DMS79 treated with DMSO at 0.1 percent for 48 hours (cell line): ENCODE measurements around the gene MAPK6.
A peak's percentile ranks its signal among the peaks of the same experiment; 100 is the strongest.
"Not testable (repeated sequence)": the region's sequence is repeated elsewhere in the genome, so short reads cannot be mapped to it uniquely, and the experiment has no call there.

ENCODE experiments used
- DNase-seq: peaks from one replicate; lab custom pipeline; 2025; lab: John Stamatoyannopoulos, UW

MAPK6 gene

GRCh38 chr15:52042051-52042851 lies 23.2 kb downstream of the MAPK6 start:
- DNase-seq, result peak; percentile 14

GRCh38 chr15:52045795-52046298 lies 26.8 kb downstream of the MAPK6 start:
- DNase-seq, result not testable (repeated sequence)

GRCh38 chr15:52046552-52046951 lies 27.5 kb downstream of the MAPK6 start:
- not testable (repeated sequence) for DNase-seq

- no peak for DNase-seq
Measured at GRCh38 chr15:52050416-52050815, 31.4 kb downstream of the MAPK6 start.

- no peak for DNase-seq
Measured at GRCh38 chr15:52052066-52052935, 33.3 kb downstream of the MAPK6 start.

GRCh38 chr15:52054381-52054780 lies 35.4 kb downstream of the MAPK6 start:
- DNase-seq, result no peak

- DNase-seq, result not testable (repeated sequence)
Measured at GRCh38 chr15:52054858-52055257, 35.8 kb downstream of the MAPK6 start.

- no peak for DNase-seq
Measured at GRCh38 chr15:52056001-52056400, 37.0 kb downstream of the MAPK6 start.

GRCh38 chr15:52056496-52056895 lies 37.5 kb downstream of the MAPK6 start:
- no peak for DNase-seq

- no peak for DNase-seq
Measured at GRCh38 chr15:52057996-52058395, 39.0 kb downstream of the MAPK6 start.

GRCh38 chr15:52060501-52060900 lies 41.5 kb downstream of the MAPK6 start:
- DNase-seq, result no peak

GRCh38 chr15:52066842-52067544 lies 48.0 kb downstream of the MAPK6 start:
- no peak for DNase-seq

- DNase-seq, result no peak
Measured at GRCh38 chr15:52067545-52067926, 48.5 kb downstream of the MAPK6 start.

- peak; percentile 34 for DNase-seq
Measured at GRCh38 chr15:52068004-52068615, 49.1 kb downstream of the MAPK6 start.

GRCh38 chr15:52069559-52069958 lies 50.5 kb downstream of the MAPK6 start:
- DNase-seq, result no peak

- no peak for DNase-seq
Measured at GRCh38 chr15:52071570-52071969, 52.6 kb downstream of the MAPK6 start.

- DNase-seq, result no peak
Measured at GRCh38 chr15:52076889-52077781, 58.1 kb downstream of the MAPK6 start.

GRCh38 chr15:52078197-52078875 lies 59.3 kb downstream of the MAPK6 start:
- DNase-seq, result no peak

- DNase-seq, result peak; percentile 10
Measured at GRCh38 chr15:52078876-52079700, 60.1 kb downstream of the MAPK6 start.
